Retinal pigment epithelial cell (primary cell): Measurements from ENCODE around the gene RABEP2.

Experiments used
- DNase-seq: peaks from one replicate; pipeline ENCODE4 v3.0.0-alpha.2; 2010; ENCODE audit warnings: low read depth
- H3K4me3 ChIP-seq: 2 replicates; pipeline ENCODE4 v1.5.1; 2011; ENCODE audit warnings: mild to moderate bottlenecking, low read length, control low read depth, moderate library complexity
- CTCF ChIP-seq: conservative IDR thresholded peaks from 2 replicates; pipeline ENCODE4 v1.5.1; 2011; ENCODE audit warnings: low read depth, low read length, control low read depth, inconsistent platforms

RABEP2 gene

GRCh38 chr16:28938721-28939120 lies 13.7 kb upstream of the RABEP2 start:
- no peak for DNase-seq

GRCh38 chr16:28937222-28937876 lies 12.3 kb upstream of the RABEP2 start:
- DNase-seq, result no peak
- no peak overlapping the region for H3K4me3 ChIP-seq
- TF ChIP-seq CTCF, result no peak

More at GRCh38 chr16:28938721-28939120, 13.7 kb upstream of the RABEP2 start:
- no peak for TF ChIP-seq CTCF
- H3K4me3 ChIP-seq, result no peak overlapping the region

- TF ChIP-seq CTCF, result no peak
- H3K4me3 ChIP-seq, result no peak overlapping the region
- DNase-seq, result no peak
These were observed 11.7 kb upstream of the RABEP2 start for GRCh38 chr16:28936784-28937155.

- DNase-seq, result peak; percentile 9
- no peak for TF ChIP-seq CTCF
- H3K4me3 ChIP-seq, result peak overlapping the region; percentile 14
These were observed 11.1 kb upstream of the RABEP2 start for GRCh38 chr16:28935924-28936783.

- DNase-seq, result no peak
These were observed 10.3 kb upstream of the RABEP2 start for GRCh38 chr16:28935346-28935745.

GRCh38 chr16:28933171-28933570 lies 8.1 kb upstream of the RABEP2 start:
- H3K4me3 ChIP-seq, result no peak overlapping the region
- no peak for DNase-seq
- TF ChIP-seq CTCF, result no peak

More at GRCh38 chr16:28935346-28935745, 10.3 kb upstream of the RABEP2 start:
- H3K4me3 ChIP-seq, result no peak overlapping the region
- no peak for TF ChIP-seq CTCF
